PC-9 (cell line): Measurements from ENCODE around the gene TAF1L. TPM values are rescaled to one million over a fixed set of nuclear protein-coding genes. Genes with fewer than 3 reads are reported as not detected.
A peak's percentile ranks its signal among the peaks of the same experiment; 100 is the strongest.

ENCODE experiments used
- BruUV-seq: library from RNA; stranded (reverse); fragments of 400-500 nt; replicated peaks from 2 replicates; lab custom pipeline; 2021; lab: Mats Ljungman, UMichigan
- CTCF ChIA-PET: fragments of 300-600 bp; sonication (Branson Sonifier 250); formaldehyde crosslinking; loops from one replicate; lab custom pipeline; 2022; ENCODE audit warnings: antibody characterized with exemption; lab: Charles Lee
- POLR2A ChIA-PET: fragments of 300-600 bp; sonication (Branson Sonifier 250); formaldehyde crosslinking; loops from one replicate; lab custom pipeline; 2022; ENCODE audit warnings: antibody characterized with exemption; ENCODE audit not compliant: unreplicated experiment; lab: Charles Lee
- DNase-seq, 2 experiments: peaks; one replicate each; pipeline versions ENCODE4 v3.0.0 to v3.0.0-alpha.2; 2015 to 2022; ENCODE audit warnings: mixed read lengths in 1 of 2
- H2AFZ ChIP-seq: fragments of 200-600 bp; sonication (generic); 2 replicates; pipeline ENCODE4 v1.8.1; 2017; ENCODE audit warnings: antibody characterized with exemption
- H3F3A ChIP-seq: fragments of 200-600 bp; sonication (generic); 2 replicates; pipeline ENCODE4 v1.8.1; 2017; ENCODE audit warnings: antibody characterized with exemption, mild to moderate bottlenecking, low read depth; ENCODE audit not compliant: insufficient read depth
- H3K27ac ChIP-seq: fragments of 200-600 bp; sonication (generic); 2 replicates; pipeline ENCODE4 v1.6.1; 2016; ENCODE audit warnings: mixed run types
- H3K27me3 ChIP-seq: fragments of 200-600 bp; sonication (generic); 2 replicates; pipeline ENCODE4 v1.6.1; 2016; ENCODE audit warnings: low read depth, mixed run types; ENCODE audit not compliant: insufficient read depth
- H3K36me3 ChIP-seq: fragments of 200-600 bp; sonication (generic); 2 replicates; pipeline ENCODE4 v1.6.1; 2016; ENCODE audit warnings: low read depth, mixed run types
- H3K4me1 ChIP-seq: fragments of 200-600 bp; sonication (generic); replicated peaks from 2 replicates; pipeline ENCODE4 v1.6.1; 2016; ENCODE audit warnings: mixed run types; ENCODE audit not compliant: insufficient read depth
- H3K4me2 ChIP-seq: fragments of 200-600 bp; sonication (generic); 2 replicates; pipeline ENCODE4 v1.6.1; 2017; ENCODE audit warnings: mixed run types
- H3K4me3 ChIP-seq: fragments of 200-600 bp; sonication (generic); 2 replicates; pipeline ENCODE4 v1.6.1; 2016; ENCODE audit warnings: mixed run types
- H3K79me2 ChIP-seq: fragments of 200-600 bp; sonication (generic); 2 replicates; pipeline ENCODE4 v1.6.1; 2017; ENCODE audit warnings: low read depth, mixed run types
- H3K9me2 ChIP-seq: fragments of 200-600 bp; sonication (generic); 2 replicates; pipeline ENCODE4 v1.8.1; 2017; ENCODE audit warnings: mild to moderate bottlenecking; ENCODE audit not compliant: insufficient read depth
- H3K9me3 ChIP-seq: fragments of 200-600 bp; sonication (generic); 2 replicates; pipeline ENCODE4 v1.8.1; 2016; ENCODE audit warnings: low read depth; ENCODE audit not compliant: insufficient read depth
- H4K20me1 ChIP-seq: fragments of 200-600 bp; sonication (generic); 2 replicates; pipeline ENCODE4 v1.8.1; 2017; ENCODE audit not compliant: insufficient read depth
- CTCF ChIP-seq: fragments of 200-600 bp; sonication (generic); conservative IDR thresholded peaks from 2 replicates; pipeline ENCODE4 v1.6.1; 2017; ENCODE audit warnings: mixed run types, antibody characterized with exemption, mild to moderate bottlenecking, moderate library complexity
- EZH2 ChIP-seq: fragments of 200-600 bp; sonication (generic); IDR thresholded peaks from 2 replicates; pipeline ENCODE4 v1.8.0; 2017; ENCODE audit warnings: antibody characterized with exemption, low read depth
- intact Hi-C: fragments of 100-400 bp; cut with micrococcal nuclease; formaldehyde crosslinking; loops from one replicate; pipeline ENCODE4 v1.10.0; 2022; ENCODE audit not compliant: unreplicated experiment
- total RNA-seq: library from RNA; stranded (reverse); gene quantifications from 2 replicates; pipeline ENCODE4 v1.2.3, GENCODE V29; 2021

TAF1L gene
- total RNA-seq, 1 experiment from 2014 or later: 0.07 TPM

- BruUV-seq: no TSS peak
- CTCF ChIA-PET: no interaction called here
- H3K27me3 ChIP-seq: no peaks in the 10 kb centered on the region
- no peaks in the 10 kb centered on the region for H3K9me3 ChIP-seq
- H3K36me3 ChIP-seq: no peaks in the 10 kb centered on the region
- no peak overlapping the region for H3K4me2 ChIP-seq
- peaks cover 14% of the 10 kb centered on the region for H3K4me1 ChIP-seq
- POLR2A ChIA-PET: no interaction called here
- peaks cover 3% of the 10 kb centered on the region for H3F3A ChIP-seq
- H3K79me2 ChIP-seq: no peaks in the 10 kb centered on the region
- H3K4me3 ChIP-seq: no peak overlapping the region
- no peaks in the 10 kb centered on the region for H4K20me1 ChIP-seq
- no peaks in the 10 kb centered on the region for H3K9me2 ChIP-seq
- no peak for TF ChIP-seq EZH2
- no peak for TF ChIP-seq CTCF
- no peak overlapping the region for H2AFZ ChIP-seq
- no peak overlapping the region for H3K27ac ChIP-seq
- DNase-seq: no peak
- intact Hi-C loops: no loop called here
Observed at GRCh38 chr9:32631991-32632390, 3.5 kb downstream of the TAF1L start.

- no peaks in the 10 kb centered on the region for H3K79me2 ChIP-seq
- H3K4me3 ChIP-seq: no peak overlapping the region
- peak overlapping the region; percentile 13 for H3K4me2 ChIP-seq
- H3K9me3 ChIP-seq: no peaks in the 10 kb centered on the region
- peaks cover 12% of the 10 kb centered on the region for H3F3A ChIP-seq
- TF ChIP-seq EZH2 (no peak), CTCF (no peak)
- no peak overlapping the region for H2AFZ ChIP-seq
- BruUV-seq: no TSS peak
- no peaks in the 10 kb centered on the region for H3K27me3 ChIP-seq
- intact Hi-C loops: no loop called here
- H3K4me1 ChIP-seq: peaks cover 17% of the 10 kb centered on the region
- peak in 1 of 2 experiments; percentile 81 for DNase-seq
- no peaks in the 10 kb centered on the region for H4K20me1 ChIP-seq
- CTCF ChIA-PET: no interaction called here
- H3K9me2 ChIP-seq: no peaks in the 10 kb centered on the region
- POLR2A ChIA-PET: no interaction called here
- peak overlapping the region; percentile 54 for H3K27ac ChIP-seq
- no peaks in the 10 kb centered on the region for H3K36me3 ChIP-seq
Observed at GRCh38 chr9:32627394-32627954, 8.0 kb downstream of the TAF1L start.

GRCh38 chr9:32625320-32625719 is 10.1 kb downstream of the TAF1L start:
- Histone ChIP-seq H3K4me1 (peaks cover 17% of the 10 kb centered on the region), H4K20me1 (no peaks in the 10 kb centered on the region), H3K9me2 (no peaks in the 10 kb centered on the region), H3K79me2 (no peaks in the 10 kb centered on the region), H3F3A (peaks cover 12% of the 10 kb centered on the region), H3K36me3 (no peaks in the 10 kb centered on the region), H3K4me3 (no peak overlapping the region), H3K27me3 (no peaks in the 10 kb centered on the region), H2AFZ (no peak overlapping the region), H3K9me3 (no peaks in the 10 kb centered on the region), H3K4me2 (no peak overlapping the region), H3K27ac (no peak overlapping the region)
- no peak for DNase-seq
- TF ChIP-seq EZH2 (no peak), CTCF (no peak)
- CTCF ChIA-PET: no interaction called here
- intact Hi-C loops: no loop called here
- no TSS peak for BruUV-seq
- POLR2A ChIA-PET: no interaction called here
